Left lung (tissue), 10 donors: ENCODE data around the gene PLEKHA7. TPM values are rescaled to one million over a fixed set of nuclear protein-coding genes. Genes with fewer than 3 reads are reported as not detected.
A peak's percentile ranks its signal among the peaks of the same experiment; 100 is the strongest.

Source experiments
- ATAC-seq: fragments of 200-7000 bp; cut with Tn5 transposase; one replicate; pipeline ENCODE4 v1.9.1; 2020; ENCODE audit warnings: moderate library complexity
- DNase-seq, 4 donors: peaks; one replicate each; pipeline ENCODE4 v3.0.0-alpha.2; 2013 to 2020
- H3K27ac ChIP-seq, 2 donors: fragments of 200-600 bp; sonication (generic) in 1 of 2; one replicate each; pipeline versions ENCODE4 v1.5.0 to v1.8.0; 2020 to 2021
- H3K27me3 ChIP-seq, 2 donors: fragments of 200-600 bp; sonication (generic) in 1 of 2; one replicate each; pipeline versions ENCODE4 v1.5.0 to v1.8.0; 2020 to 2021
- H3K36me3 ChIP-seq, 2 donors: fragments of 200-600 bp; sonication (generic) in 1 of 2; one replicate each; pipeline versions ENCODE4 v1.5.0 to v1.8.0; 2020 to 2021
- H3K4me1 ChIP-seq, 2 donors: fragments of 200-600 bp; one replicate each; pipeline ENCODE4 v1.8.0; 2021
- H3K4me3 ChIP-seq, 2 donors: fragments of 200-600 bp; sonication (generic) in 1 of 2; one replicate each; pipeline versions ENCODE4 v1.5.0 to v1.8.0; 2020 to 2021; ENCODE audit warnings: mild to moderate bottlenecking in 1 of 2
- H3K9me3 ChIP-seq, 2 donors: fragments of 200-600 bp; sonication (generic) in 1 of 2; one replicate each; pipeline versions ENCODE4 v1.5.0 to v1.8.0; 2020 to 2021
- intact Hi-C, 2 donors: fragments of 100-400 bp; cut with DNase I; formaldehyde crosslinking; loops; one replicate each; pipeline versions ENCODE4 v1.11.2 to v1.14.2; 2022
- polyA plus RNA-seq, 6 donors: library from polyadenylated mRNA; unstranded; fragments of 120-200 nt; gene quantifications; one replicate each; pipeline ENCODE4 v1.2.1, GENCODE V29; 2013; ENCODE audit not compliant: insufficient read length in 6 of 6
- total RNA-seq, 2 donors: library from RNA; stranded (reverse); fragmentation: NEBNext Ultra II Directional; extraction: Animal tissue kit (Norgen Biotek cat#: 25700); gene quantifications; one replicate each; pipeline ENCODE4 v1.2.1, GENCODE V29; 2021
- TF ChIP-seq, protein P1 (sequence below), 2 donors: fragments of 200-600 bp; sonication (generic) in 1 of 2; IDR thresholded peaks; one replicate each; pipeline versions ENCODE4 v1.5.0 to v1.8.0; 2021; ENCODE audit warnings: antibody characterized with exemption in 2 of 2
- donor health status: DM: no; HTN: yes; CAD: no.
- donor health status: DM: no; HTN: no; CAD: no.

Gene PLEKHA7
- total and polyA plus RNA-seq, 8 donors = 24.4 to 33.7 (median 29.6) TPM

DNA sequence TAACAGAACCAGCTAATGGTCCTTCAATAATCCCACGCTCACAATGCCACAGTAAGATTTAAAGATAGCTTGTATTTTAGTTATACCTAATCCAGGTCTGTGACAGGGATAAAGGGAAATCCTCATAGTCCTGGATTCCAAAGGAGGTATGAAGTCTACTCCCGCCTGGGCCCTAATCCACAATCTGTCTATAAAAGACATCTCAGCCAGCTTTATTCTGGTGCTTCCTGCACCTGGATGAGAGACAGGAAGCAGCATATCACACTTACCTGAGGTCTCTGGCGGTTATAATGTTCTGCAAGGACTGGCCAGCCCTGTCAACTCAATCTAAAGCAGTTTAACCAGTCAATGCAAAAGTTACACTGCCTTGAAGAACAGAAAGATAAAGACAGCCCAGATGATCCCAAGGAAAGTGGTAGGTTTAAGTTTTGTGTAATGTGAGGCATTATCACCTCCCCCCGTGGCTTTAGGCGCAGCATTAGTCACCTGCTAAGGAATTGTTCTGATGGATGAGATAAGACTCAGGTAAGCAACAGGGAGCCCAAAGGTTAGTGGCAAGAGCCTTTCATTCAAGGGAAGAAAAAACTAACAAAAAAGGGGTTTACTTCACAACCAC is 57.6 kb downstream of the PLEKHA7 start:
- no peaks in the 10 kb centered on the region for H3K9me3 ChIP-seq
- H3K36me3 ChIP-seq = no peaks in the 10 kb centered on the region
- DNase-seq = no peak
- H3K4me1 ChIP-seq = no peaks in the 10 kb centered on the region
- no peak for ATAC-seq
- TF ChIP-seq, protein P1, sequence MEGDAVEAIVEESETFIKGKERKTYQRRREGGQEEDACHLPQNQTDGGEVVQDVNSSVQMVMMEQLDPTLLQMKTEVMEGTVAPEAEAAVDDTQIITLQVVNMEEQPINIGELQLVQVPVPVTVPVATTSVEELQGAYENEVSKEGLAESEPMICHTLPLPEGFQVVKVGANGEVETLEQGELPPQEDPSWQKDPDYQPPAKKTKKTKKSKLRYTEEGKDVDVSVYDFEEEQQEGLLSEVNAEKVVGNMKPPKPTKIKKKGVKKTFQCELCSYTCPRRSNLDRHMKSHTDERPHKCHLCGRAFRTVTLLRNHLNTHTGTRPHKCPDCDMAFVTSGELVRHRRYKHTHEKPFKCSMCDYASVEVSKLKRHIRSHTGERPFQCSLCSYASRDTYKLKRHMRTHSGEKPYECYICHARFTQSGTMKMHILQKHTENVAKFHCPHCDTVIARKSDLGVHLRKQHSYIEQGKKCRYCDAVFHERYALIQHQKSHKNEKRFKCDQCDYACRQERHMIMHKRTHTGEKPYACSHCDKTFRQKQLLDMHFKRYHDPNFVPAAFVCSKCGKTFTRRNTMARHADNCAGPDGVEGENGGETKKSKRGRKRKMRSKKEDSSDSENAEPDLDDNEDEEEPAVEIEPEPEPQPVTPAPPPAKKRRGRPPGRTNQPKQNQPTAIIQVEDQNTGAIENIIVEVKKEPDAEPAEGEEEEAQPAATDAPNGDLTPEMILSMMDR (IDR thresholded peaks at IDR 0.05) = no peak
- no peak overlapping the region for H3K4me3 ChIP-seq
- H3K27ac ChIP-seq = no peak overlapping the region
- intact Hi-C loops = no loop called here
- no peaks in the 10 kb centered on the region for H3K27me3 ChIP-seq

DNA sequence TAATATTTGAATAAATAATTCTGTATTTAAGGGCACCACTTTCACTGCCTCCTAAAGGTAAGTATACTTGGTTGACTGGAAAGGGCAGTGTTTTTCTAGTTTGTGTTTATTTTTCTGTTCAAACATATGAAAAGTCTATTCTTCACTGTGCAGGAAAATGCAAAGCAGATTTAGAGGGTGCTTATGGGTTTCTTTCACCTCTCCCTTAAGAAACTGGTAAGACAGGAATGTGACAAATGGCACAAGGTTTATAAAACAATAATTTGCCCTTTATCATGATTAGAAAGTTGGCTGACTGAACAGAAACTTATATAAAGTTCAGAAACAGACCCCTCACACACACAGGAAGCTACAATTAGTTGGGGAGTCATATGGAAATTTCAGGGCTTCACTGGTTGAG is 60.6 kb downstream of the PLEKHA7 start:
- intact Hi-C loops = no loop called here

DNA sequence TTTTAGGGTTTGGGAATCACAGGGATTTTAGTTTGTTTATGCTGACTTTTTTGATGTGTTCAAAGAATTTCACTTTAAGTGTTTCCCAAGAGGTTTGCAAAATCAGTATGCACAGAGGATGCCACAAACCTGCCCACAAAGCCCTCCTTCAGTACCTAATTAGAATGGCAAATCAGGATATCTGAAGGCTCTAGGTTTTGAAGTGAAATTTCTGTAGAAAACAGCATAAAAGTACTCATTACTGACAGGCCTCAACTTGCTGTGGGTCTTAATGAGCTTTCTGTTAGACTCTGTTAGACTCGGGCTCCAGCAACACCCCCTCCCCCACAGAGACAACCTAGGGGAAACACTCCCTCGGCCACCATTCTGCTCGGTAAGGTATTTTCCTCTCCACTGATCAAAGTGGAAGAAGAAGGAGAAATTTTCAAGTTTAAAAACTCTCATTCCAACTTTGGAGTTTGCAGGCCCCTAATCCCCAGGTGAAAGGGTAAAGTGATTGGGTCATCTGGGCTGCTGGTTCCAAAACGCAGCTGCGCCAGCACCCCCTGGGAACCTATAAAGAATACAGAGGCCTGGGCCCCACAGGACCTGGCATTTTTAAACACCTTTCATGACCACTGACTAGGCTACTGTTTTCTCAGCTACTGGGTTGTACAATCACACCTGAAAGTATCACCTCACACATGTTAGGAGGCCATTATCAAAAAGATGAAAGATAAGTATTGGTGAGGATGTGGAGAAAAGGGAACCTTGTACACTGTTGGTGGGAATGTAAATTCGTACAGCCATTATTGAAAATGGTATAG is 67.5 kb downstream of the PLEKHA7 start:
- intact Hi-C loops = loop anchor here in 1 of 2 donors (5.0 kb wide), 1 partner anchor 116 kb away; no protein-coding TSS in a partner anchor
- DNase-seq = no peak

More for the DNA sequence above, 60.6 kb downstream of the PLEKHA7 start:
- DNase-seq (peak in 1 of 4 donors; percentile 52), ATAC-seq (peak; percentile 83)
- Histone ChIP-seq H3K9me3 (no peaks in the 10 kb centered on the region), H3K4me3 (no peak overlapping the region), H3K27ac (no peak overlapping the region), H3K4me1 (no peaks in the 10 kb centered on the region), H3K27me3 (no peaks in the 10 kb centered on the region), H3K36me3 (no peaks in the 10 kb centered on the region)
- TF ChIP-seq, protein P1 (IDR thresholded peaks at IDR 0.05) = no peak

DNA sequence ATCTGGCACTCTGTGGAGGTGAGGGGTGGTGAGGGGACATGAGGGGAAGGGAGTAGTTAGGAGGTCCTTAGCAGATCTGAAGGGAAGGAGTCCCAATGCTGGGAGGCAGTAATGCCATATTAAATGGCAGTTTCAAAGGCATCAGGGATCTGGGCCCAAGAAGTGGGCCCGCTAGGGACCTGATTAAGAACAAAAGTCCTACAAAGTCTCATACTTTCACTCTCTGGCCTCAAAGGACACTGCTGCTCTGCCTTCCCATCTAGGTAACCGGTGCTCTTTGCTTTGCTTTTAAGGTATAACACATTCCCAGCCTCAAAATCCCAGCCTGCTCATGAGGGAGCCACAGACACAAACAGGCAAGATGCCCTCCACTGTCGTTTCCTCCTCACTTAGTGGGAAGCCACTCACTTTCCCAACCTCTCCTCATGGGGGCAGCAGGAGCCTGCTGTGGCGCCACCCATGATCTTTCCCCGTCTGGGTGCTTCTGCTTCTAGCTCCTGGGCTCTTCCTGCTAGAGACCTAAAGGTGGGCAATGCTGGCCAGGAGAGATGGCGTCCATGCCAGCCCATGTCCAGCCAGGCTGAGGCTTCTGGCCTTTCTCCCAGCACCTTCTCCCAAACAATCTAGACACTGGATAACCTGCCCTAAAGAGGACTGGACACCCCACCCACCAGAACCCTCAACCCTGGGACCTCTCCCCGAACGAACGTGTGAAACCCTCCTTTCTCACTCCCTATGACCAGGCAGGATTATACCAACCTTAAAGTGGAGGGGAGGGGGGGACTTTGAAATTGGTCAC is 68.3 kb downstream of the PLEKHA7 start:
- Histone ChIP-seq H3K27ac (no peak overlapping the region), H3K36me3 (no peaks in the 10 kb centered on the region), H3K9me3 (no peaks in the 10 kb centered on the region), H3K4me1 (no peaks in the 10 kb centered on the region), H3K4me3 (no peak overlapping the region), H3K27me3 (no peaks in the 10 kb centered on the region)
- TF ChIP-seq, protein P1 (IDR thresholded peaks at IDR 0.05) = peak; percentile 39 to 57
- intact Hi-C loops = loop anchor here in 1 of 2 donors (5.0 kb wide), 1 partner anchor 116 kb away; no protein-coding TSS in a partner anchor
- DNase-seq (peak in 2 of 4 donors; percentile 51 to 57), ATAC-seq (peak; percentile 99)

More for the DNA sequence above, 67.5 kb downstream of the PLEKHA7 start:
- H3K9me3 ChIP-seq = no peaks in the 10 kb centered on the region
- ATAC-seq = peak; percentile 7
- H3K4me3 ChIP-seq = no peak overlapping the region
- no peak overlapping the region for H3K27ac ChIP-seq
- TF ChIP-seq, protein P1 (IDR thresholded peaks at IDR 0.05) = no peak
- H3K27me3 ChIP-seq = no peaks in the 10 kb centered on the region
- H3K36me3 ChIP-seq = no peaks in the 10 kb centered on the region
- no peaks in the 10 kb centered on the region for H3K4me1 ChIP-seq
